Measurements from ENCODE around the gene CDCA7. TPM values are rescaled to one million over a fixed set of nuclear protein-coding genes. Genes with fewer than 3 reads are reported as not detected.
"Not testable (repeated sequence)": the region's sequence is repeated elsewhere in the genome, so short reads cannot be mapped to it uniquely, and the experiment has no call there.

CDCA7 gene
- total RNA-seq, 1 experiment from 2014 or later, result 48.2 TPM

DNA sequence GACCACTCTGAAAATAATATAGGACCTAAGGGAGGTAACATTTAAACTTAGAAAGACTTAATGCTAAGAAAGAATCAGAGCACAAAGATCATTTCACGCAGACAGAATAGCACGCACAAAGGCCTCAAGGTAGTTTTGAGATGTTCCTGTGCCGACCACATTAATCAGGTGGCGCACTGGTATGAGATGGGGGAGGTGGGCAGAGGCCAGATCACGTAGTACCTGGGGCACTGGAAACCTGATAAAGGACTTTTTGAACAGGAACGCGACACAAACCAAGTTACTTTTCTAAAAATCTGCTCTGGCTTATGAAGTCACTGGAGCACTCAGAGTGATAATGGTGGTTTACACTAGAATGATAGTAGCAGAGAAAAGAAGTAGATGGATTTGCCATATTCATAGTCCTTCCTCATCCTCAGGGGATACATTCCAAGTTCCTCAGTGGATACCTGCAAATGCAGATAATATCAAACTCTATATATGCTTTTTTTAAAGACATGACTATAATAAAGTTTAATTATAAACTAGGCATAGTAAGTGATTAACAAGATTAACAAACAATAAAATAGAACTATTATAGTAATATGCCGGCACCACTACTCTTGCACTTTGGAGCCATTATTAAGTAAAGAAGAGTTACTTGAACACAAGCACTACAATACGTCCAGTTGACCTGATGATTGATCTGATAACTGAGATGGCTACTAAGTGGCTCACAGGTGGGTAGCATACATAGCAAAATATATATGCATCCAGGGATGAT, 42.6 kb upstream of the CDCA7 start:
- no peaks in the 10 kb centered on the region for H3K36me3 Mint-ChIP-seq (ENCODE audit: insufficient read depth, unreplicated experiment)
- CTCF ChIA-PET, result interaction anchor here (0.7 kb wide), 1 partner anchor 83 kb away, joined by 3 read pairs; no protein-coding TSS in a partner anchor
- intact Hi-C loops (cut with micrococcal nuclease; ENCODE audit: unreplicated experiment), result no loop called here
- TF ChIP-seq, protein P1, sequence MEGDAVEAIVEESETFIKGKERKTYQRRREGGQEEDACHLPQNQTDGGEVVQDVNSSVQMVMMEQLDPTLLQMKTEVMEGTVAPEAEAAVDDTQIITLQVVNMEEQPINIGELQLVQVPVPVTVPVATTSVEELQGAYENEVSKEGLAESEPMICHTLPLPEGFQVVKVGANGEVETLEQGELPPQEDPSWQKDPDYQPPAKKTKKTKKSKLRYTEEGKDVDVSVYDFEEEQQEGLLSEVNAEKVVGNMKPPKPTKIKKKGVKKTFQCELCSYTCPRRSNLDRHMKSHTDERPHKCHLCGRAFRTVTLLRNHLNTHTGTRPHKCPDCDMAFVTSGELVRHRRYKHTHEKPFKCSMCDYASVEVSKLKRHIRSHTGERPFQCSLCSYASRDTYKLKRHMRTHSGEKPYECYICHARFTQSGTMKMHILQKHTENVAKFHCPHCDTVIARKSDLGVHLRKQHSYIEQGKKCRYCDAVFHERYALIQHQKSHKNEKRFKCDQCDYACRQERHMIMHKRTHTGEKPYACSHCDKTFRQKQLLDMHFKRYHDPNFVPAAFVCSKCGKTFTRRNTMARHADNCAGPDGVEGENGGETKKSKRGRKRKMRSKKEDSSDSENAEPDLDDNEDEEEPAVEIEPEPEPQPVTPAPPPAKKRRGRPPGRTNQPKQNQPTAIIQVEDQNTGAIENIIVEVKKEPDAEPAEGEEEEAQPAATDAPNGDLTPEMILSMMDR (IDR thresholded peaks at IDR 0.05; ENCODE audit: unreplicated experiment), result peak; percentile 35
- DNase-seq, result peak; percentile 57
- H3K9me3 Mint-ChIP-seq (ENCODE audit: low read depth, unreplicated experiment), result no peaks in the 10 kb centered on the region
- H3K4me1 Mint-ChIP-seq (ENCODE audit: low read depth, unreplicated experiment), result peaks cover 34% of the 10 kb centered on the region
- BruUV-seq (replicated peaks), result no TSS peak
- no peaks in the 10 kb centered on the region for H3K27me3 Mint-ChIP-seq (ENCODE audit: unreplicated experiment)
- peak overlapping the region; percentile 62 for H3K27ac Mint-ChIP-seq (ENCODE audit: unreplicated experiment)
- H3K4me3 Mint-ChIP-seq (ENCODE audit: low read depth, unreplicated experiment), result peak overlapping the region; percentile 29

DNA sequence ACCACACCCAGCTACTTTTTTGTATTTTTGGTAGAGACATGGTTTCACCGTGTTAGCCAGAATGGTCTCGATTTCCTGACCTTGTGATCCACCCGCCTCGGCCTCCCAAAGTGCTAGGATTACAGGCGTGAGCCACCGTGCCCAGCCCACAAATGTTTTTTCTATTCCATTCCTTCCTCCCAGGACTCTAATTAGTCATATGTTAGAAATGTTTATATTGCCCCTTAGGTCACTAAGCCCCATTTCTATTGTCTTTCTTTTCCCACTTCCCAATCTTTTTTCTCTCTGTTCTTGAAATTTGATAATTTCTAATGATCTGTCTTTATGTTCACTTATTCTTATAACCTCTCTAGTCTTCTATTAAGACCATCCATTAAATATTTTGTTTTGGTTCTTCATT, 31.3 kb upstream of the CDCA7 start:
- Mint-ChIP-seq H3K4me1 (ENCODE audit: low read depth, unreplicated experiment) (peaks cover 9% of the 10 kb centered on the region), H3K36me3 (ENCODE audit: insufficient read depth, unreplicated experiment) (no peaks in the 10 kb centered on the region), H3K9me3 (ENCODE audit: low read depth, unreplicated experiment) (peaks cover 6% of the 10 kb centered on the region), H3K27me3 (ENCODE audit: unreplicated experiment) (no peaks in the 10 kb centered on the region), H3K4me3 (ENCODE audit: low read depth, unreplicated experiment) (no peak overlapping the region), H3K27ac (ENCODE audit: unreplicated experiment) (peak overlapping the region; percentile 10)
- no TSS peak for BruUV-seq (replicated peaks)
- intact Hi-C loops (cut with micrococcal nuclease; ENCODE audit: unreplicated experiment), result no loop called here
- TF ChIP-seq, protein P1 (IDR thresholded peaks at IDR 0.05; ENCODE audit: unreplicated experiment), result no peak
- no peak for DNase-seq
- CTCF ChIA-PET, result no interaction called here

DNA sequence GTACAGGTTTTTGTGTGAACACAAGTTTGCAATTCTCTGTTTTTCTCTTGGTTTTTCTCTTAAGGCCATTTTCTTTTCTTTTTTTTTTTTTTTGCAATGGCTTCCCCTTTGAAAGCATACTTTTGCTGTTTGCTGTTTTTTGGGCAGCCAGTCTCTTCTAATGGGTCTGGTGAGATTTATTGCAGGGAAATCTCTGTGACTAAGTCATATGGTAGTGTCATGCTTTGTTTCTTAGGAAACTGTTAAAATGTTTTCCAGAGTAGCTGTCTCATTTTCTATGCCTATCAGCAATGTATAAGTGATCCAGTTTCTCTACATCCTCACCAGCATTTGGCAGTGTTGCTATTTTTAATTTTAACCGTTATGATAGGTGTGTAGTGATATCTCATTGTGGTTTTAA, 27.9 kb upstream of the CDCA7 start:
- Mint-ChIP-seq H3K4me1 (ENCODE audit: low read depth, unreplicated experiment) (peaks cover 9% of the 10 kb centered on the region), H3K4me3 (ENCODE audit: low read depth, unreplicated experiment) (no peak overlapping the region), H3K9me3 (ENCODE audit: low read depth, unreplicated experiment) (peaks cover 10% of the 10 kb centered on the region), H3K27me3 (ENCODE audit: unreplicated experiment) (no peaks in the 10 kb centered on the region), H3K36me3 (ENCODE audit: insufficient read depth, unreplicated experiment) (no peaks in the 10 kb centered on the region), H3K27ac (ENCODE audit: unreplicated experiment) (no peak overlapping the region)
- CTCF ChIA-PET, result no interaction called here
- no peak for DNase-seq
- BruUV-seq (replicated peaks), result no TSS peak
- TF ChIP-seq, protein P1 (IDR thresholded peaks at IDR 0.05; ENCODE audit: unreplicated experiment), result no peak
- intact Hi-C loops (cut with micrococcal nuclease; ENCODE audit: unreplicated experiment), result no loop called here

DNA sequence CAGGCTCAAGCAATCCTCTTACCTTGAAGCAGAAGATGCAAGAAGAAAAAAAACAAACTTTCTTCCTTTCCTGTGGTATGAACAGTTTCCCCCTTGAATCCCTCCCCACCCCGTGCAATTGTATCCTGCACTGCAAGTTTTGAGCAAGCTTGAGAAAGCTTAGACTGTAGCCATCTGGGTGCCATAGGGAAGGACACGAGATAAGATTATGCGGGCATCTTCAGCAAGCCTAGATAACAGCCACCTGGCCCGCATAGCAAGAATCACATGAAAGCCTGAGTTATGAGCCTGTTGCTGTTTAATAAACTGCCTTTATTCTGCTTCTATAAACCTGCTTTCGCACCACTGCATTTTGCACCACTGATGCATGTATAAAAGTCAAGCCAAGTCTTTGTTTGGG, 27.3 kb upstream of the CDCA7 start:
- H3K4me1 Mint-ChIP-seq (ENCODE audit: low read depth, unreplicated experiment), result peaks cover 9% of the 10 kb centered on the region
- no peak overlapping the region for H3K27ac Mint-ChIP-seq (ENCODE audit: unreplicated experiment)
- TF ChIP-seq, protein P1 (IDR thresholded peaks at IDR 0.05; ENCODE audit: unreplicated experiment), result no peak
- no TSS peak for BruUV-seq (replicated peaks)
- H3K4me3 Mint-ChIP-seq (ENCODE audit: low read depth, unreplicated experiment), result no peak overlapping the region
- intact Hi-C loops (cut with micrococcal nuclease; ENCODE audit: unreplicated experiment), result no loop called here
- H3K36me3 Mint-ChIP-seq (ENCODE audit: insufficient read depth, unreplicated experiment), result no peaks in the 10 kb centered on the region
- CTCF ChIA-PET, result interaction anchor here (1.1 kb wide), 1 partner anchor 40 kb away, joined by 3 read pairs; no protein-coding TSS in a partner anchor
- H3K27me3 Mint-ChIP-seq (ENCODE audit: unreplicated experiment), result no peaks in the 10 kb centered on the region
- DNase-seq, result no peak
- H3K9me3 Mint-ChIP-seq (ENCODE audit: low read depth, unreplicated experiment), result peaks cover 10% of the 10 kb centered on the region

DNA sequence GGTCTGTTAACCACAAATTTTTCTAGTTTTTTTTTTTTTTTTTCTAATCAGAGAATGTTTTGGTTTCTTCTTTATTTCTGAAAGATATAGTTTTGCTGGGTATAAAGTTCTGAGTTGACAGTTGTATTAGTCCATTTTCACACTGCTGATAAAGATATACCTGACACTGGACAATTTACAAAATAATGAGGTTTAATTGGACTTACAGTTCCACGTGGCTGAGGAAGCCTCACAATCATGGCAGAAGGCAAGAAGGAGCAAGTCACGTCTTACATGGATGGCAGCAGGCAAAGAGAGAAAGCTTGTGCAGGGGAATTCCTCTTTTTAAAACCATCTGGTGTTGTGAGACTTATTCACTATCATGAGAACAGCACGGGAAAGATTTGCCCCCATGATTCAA, 21.7 kb upstream of the CDCA7 start:
- not testable (repeated sequence) for H3K36me3 Mint-ChIP-seq (ENCODE audit: insufficient read depth, unreplicated experiment)

More for the DNA sequence above, 21.7 kb upstream of the CDCA7 start:
- H3K4me3 Mint-ChIP-seq (ENCODE audit: low read depth, unreplicated experiment); H3K27ac Mint-ChIP-seq (ENCODE audit: unreplicated experiment); DNase-seq; intact Hi-C loops (cut with micrococcal nuclease; ENCODE audit: unreplicated experiment); BruUV-seq (replicated peaks); H3K27me3 Mint-ChIP-seq (ENCODE audit: unreplicated experiment); H3K9me3 Mint-ChIP-seq (ENCODE audit: low read depth, unreplicated experiment); CTCF ChIA-PET; H3K4me1 Mint-ChIP-seq (ENCODE audit: low read depth, unreplicated experiment): not testable (repeated sequence)

Data from Calu3 (cell line).